Lung (tissue), 13 donors: Measurements from ENCODE around the gene MECP2. TPM values are rescaled to one million over a fixed set of nuclear protein-coding genes. Genes with fewer than 3 reads are reported as not detected.

Experiments
- ATAC-seq: fragments of 200-7000 bp; cut with Tn5 transposase; one replicate; pipeline ENCODE4 v1.9.1; 2020; ENCODE audit warnings: moderate number of reproducible peaks; ENCODE audit not compliant: insufficient read depth, low FRiP score
- DNase-seq, 3 donors: peaks; one replicate each; pipeline ENCODE4 v3.0.0-alpha.2; 2013 to 2017
- H3K27ac ChIP-seq, 2 donors: one replicate each; pipeline ENCODE4 v1.5.1; 2013; ENCODE audit warnings: mild to moderate bottlenecking in 2 of 2, moderate library complexity in 2 of 2, control low read depth in 1 of 2, inconsistent platforms in 1 of 2, low read depth in 1 of 2, low read length in 1 of 2
- H3K27me3 ChIP-seq, 3 donors: one replicate each; pipeline ENCODE4 v1.5.1; 2013; ENCODE audit warnings: low read length in 2 of 3; ENCODE audit not compliant: control insufficient read depth in 3 of 3, insufficient read depth in 3 of 3
- H3K36me3 ChIP-seq, 4 donors: one replicate each; pipeline ENCODE4 v1.5.1; 2013; ENCODE audit warnings: low read length in 4 of 4, mild to moderate bottlenecking in 1 of 4, moderate library complexity in 1 of 4; ENCODE audit not compliant: control insufficient read depth in 4 of 4, insufficient read depth in 4 of 4
- H3K4me1 ChIP-seq, 5 donors: one replicate each; pipeline ENCODE4 v1.5.1; 2013; ENCODE audit warnings: low read length in 5 of 5, mild to moderate bottlenecking in 2 of 5, moderate library complexity in 1 of 5; ENCODE audit not compliant: control insufficient read depth in 5 of 5, insufficient read depth in 5 of 5
- H3K4me3 ChIP-seq: one replicate; pipeline ENCODE4 v1.5.1; 2013; ENCODE audit warnings: mild to moderate bottlenecking, control low read depth, moderate library complexity
- H3K9ac ChIP-seq, 2 donors: one replicate each; pipeline ENCODE4 v1.5.1; 2013; ENCODE audit warnings: low read length in 2 of 2, control low read depth in 1 of 2; ENCODE audit not compliant: insufficient read depth in 1 of 2
- H3K9me3 ChIP-seq, 4 donors: one replicate each; pipeline ENCODE4 v1.5.1; 2013; ENCODE audit warnings: low read length in 3 of 4, mild to moderate bottlenecking in 1 of 4, moderate library complexity in 1 of 4; ENCODE audit not compliant: control insufficient read depth in 4 of 4, insufficient read depth in 3 of 4
- CTCF ChIP-seq: IDR thresholded peaks from 2 replicates; pipeline ENCODE4 v1.5.1; 2012; ENCODE audit warnings: mild to moderate bottlenecking; ENCODE audit errors: control extremely low read depth, extremely low read depth
- WGBS, 2 donors: extraction: QIAGEN DNeasy Blood & Tissue Kit; methylation state at CpG; one replicate each; pipeline ENCODE4 v1.1.7; 2013; 5-methylcytosine and 5-hydroxymethylcytosine counted together
- polyA plus RNA-seq, 2 donors: library from polyadenylated mRNA; stranded (reverse); fragments of 200-250 nt; gene quantifications; one replicate each; pipeline ENCODE4 v1.2.1, GENCODE V29; 2013
- small RNA-seq: library from RNA; depleted of rRNA; stranded (forward); fragments of <200 nt; gene quantifications from one replicate; pipeline ENCODE3, GENCODE V24; 2014; ENCODE audit warnings: low replicate concordance
- total RNA-seq, 2 donors: library from RNA; depleted of rRNA in 1 of 2; stranded (reverse); fragments of >200 nt in 1 of 2; gene quantifications; one replicate each; pipeline ENCODE4 v1.2.1, GENCODE V29; 2014 to 2021
- donor health status: control.
- donor health status: control.
- donor health status: Bipolar disorder and iron deficiency.
- donor health status: healthy.
- donor health status: DM: yes; HTN: yes; CAD: no.

The MECP2 gene
- total and polyA plus RNA-seq, 4 donors: 20.4 to 62.9 (median 38.9) TPM

- H3K4me1 ChIP-seq: peaks cover 0 to 37% (median 7%) of the 10 kb centered on the region in 5 donors
- H3K36me3 ChIP-seq: peaks cover 0 to 6% (median 0%) of the 10 kb centered on the region in 4 donors
- H3K4me3 ChIP-seq: peak within 1 kb of the TSS; percentile 85
- no peak for TF ChIP-seq CTCF
- DNase-seq (peak; percentile 92 to 94 (median 92)), ATAC-seq (peak; percentile 54)
- no peaks in the 10 kb centered on the region for H3K27me3 ChIP-seq
- WGBS, 2 donors: 0 to 8% methylated on average over 18 to 103 of the region's 103 CpGs
- H3K9ac ChIP-seq: peak within 1 kb of the TSS; percentile 95 to 99
- peaks cover 0 to 4% (median 0%) of the 10 kb centered on the region in 4 donors for H3K9me3 ChIP-seq
- peak within 1 kb of the TSS; percentile 88 to 98 for H3K27ac ChIP-seq
Measured at GRCh38 chrX:153972368-153973126, 125.0 kb downstream of the MECP2 start, which contains the start of gene TMEM187. Gene TMEM187, plus strand, starts transcription at chrX:153972754. Its CDS starts 9,309 bp downstream, at chrX:153982063.

Small RNA genes lying within 50 kb of the gene (small RNA-seq; reads per million reads assigned to genes)
- gene MIR3202-1: not detected

Other genes with a start within 250 kb of the MECP2 start
- under 1 TPM; 0.74 to 0.83 TPM for gene L1CAM, start 211.5 kb downstream of the MECP2 start, total RNA-seq
- under 1 TPM; 0.19 to 0.20 TPM for gene L1CAM, start 211.5 kb downstream of the MECP2 start, polyA plus RNA-seq
- gene AVPR2, start 193.0 kb downstream of the MECP2 start, total RNA-seq: 1 to 10 TPM in 1 of 2 donors, under 1 TPM in 1; 0.98 to 2.5 TPM
- under 1 TPM; 0.51 to 0.70 TPM for gene AVPR2, start 193.0 kb downstream of the MECP2 start, polyA plus RNA-seq
- gene ARHGAP4, start 171.5 kb downstream of the MECP2 start, total RNA-seq: 10 to 100 TPM; 34.2 to 85.4 TPM
- gene ARHGAP4, start 171.5 kb downstream of the MECP2 start, polyA plus RNA-seq: 100 to 1,000 TPM in 1 of 2 donors, 10 to 100 TPM in 1; 75.3 to 114 TPM
- 10 to 100 TPM; 33.1 to 92.0 TPM for gene NAA10, start 162.7 kb downstream of the MECP2 start, total RNA-seq
- gene NAA10, start 162.7 kb downstream of the MECP2 start, polyA plus RNA-seq: 100 to 1,000 TPM; 117 to 146 TPM
- 10 to 100 TPM; 16.6 to 53.5 TPM for gene RENBP, start 153.1 kb downstream of the MECP2 start, total RNA-seq
- gene RENBP, start 153.1 kb downstream of the MECP2 start, polyA plus RNA-seq: 10 to 100 TPM; 70.4 to 90.8 TPM
- 10 to 100 TPM; 25.3 to 59.4 TPM for gene HCFC1, start 125.9 kb downstream of the MECP2 start, total RNA-seq
- 10 to 100 TPM; 10.7 to 22.9 TPM for gene HCFC1, start 125.9 kb downstream of the MECP2 start, polyA plus RNA-seq
- gene TMEM187, start 125.0 kb downstream of the MECP2 start, total RNA-seq: 10 to 100 TPM in 1 of 2 donors, 1 to 10 TPM in 1; 1.8 to 11.4 TPM
- gene TMEM187, start 125.0 kb downstream of the MECP2 start, polyA plus RNA-seq: 1 to 10 TPM; 3.1 to 8.6 TPM
- gene IRAK1, start 77.8 kb downstream of the MECP2 start, total RNA-seq: 100 to 1,000 TPM in 1 of 2 donors, 10 to 100 TPM in 1; 24.6 to 153 TPM
- gene IRAK1, start 77.8 kb downstream of the MECP2 start, polyA plus RNA-seq: 100 to 1,000 TPM in 1 of 2 donors, 10 to 100 TPM in 1; 64.5 to 131 TPM
- not detected for gene OPN1LW, start 46.5 kb upstream of the MECP2 start, total RNA-seq
- not detected for gene OPN1LW, start 46.5 kb upstream of the MECP2 start, polyA plus RNA-seq
- not detected for gene OPN1MW, start 84.9 kb upstream of the MECP2 start, total RNA-seq
- gene OPN1MW, start 84.9 kb upstream of the MECP2 start, polyA plus RNA-seq: not detected
- not detected for gene OPN1MW2, start 122.0 kb upstream of the MECP2 start, total RNA-seq
- not detected for gene OPN1MW2, start 122.0 kb upstream of the MECP2 start, polyA plus RNA-seq
- gene OPN1MW3, start 159.9 kb upstream of the MECP2 start, total RNA-seq: not detected
- not detected for gene OPN1MW3, start 159.9 kb upstream of the MECP2 start, polyA plus RNA-seq
- not detected for gene TEX28, start 197.4 kb upstream of the MECP2 start, total RNA-seq
- under 1 TPM in 1 of 2 donors, not detected in 1; 0.02 TPM for gene TEX28, start 197.4 kb upstream of the MECP2 start, polyA plus RNA-seq
- 1 to 10 TPM in 1 of 2 donors, under 1 TPM in 1; 0.18 to 1.5 TPM for gene TKTL1, start 198.1 kb upstream of the MECP2 start, total RNA-seq
- gene TKTL1, start 198.1 kb upstream of the MECP2 start, polyA plus RNA-seq: under 1 TPM in 1 of 2 donors, not detected in 1; 0.54 TPM